A549 (cell line): ENCODE results near the gene MTX2. TPM values are rescaled to one million over a fixed set of nuclear protein-coding genes. Genes with fewer than 3 reads are reported as not detected.

Experiments
- ATAC-seq, 2 experiments: fragments of 200-7000 bp in 1 of 2; fragments of >200 bp in 1 of 2; cut with Nextera tagmentation in 1 of 2; cut with Tn5 transposase in 1 of 2; 3 replicates each; pipeline versions ENCODE4 v1.8.0 to v1.9.1; 2018 to 2020; ENCODE audit warnings: mild to moderate bottlenecking in 1 of 2, moderate library complexity in 1 of 2
- CTCF ChIA-PET: fragments of 300-600 bp; sonication (Branson Sonifier 250); formaldehyde crosslinking; extraction: SDS; loops from one replicate; lab custom pipeline; 2021; ENCODE audit warnings: antibody characterized with exemption, inconsistent platforms; lab: Yijun Ruan, JAX
- POLR2A ChIA-PET: fragments of 350-600 bp; formaldehyde crosslinking; extraction: SDS; loops from one replicate; lab custom pipeline; 2021; ENCODE audit warnings: antibody characterized with exemption, inconsistent platforms; lab: Yijun Ruan, JAX
- DNase-seq, 2 experiments: peaks; one replicate each; pipeline versions ENCODE4 v3.0.0 to v3.0.0-alpha.2; 2011 to 2016; ENCODE audit warnings: low read depth in 1 of 2, low spot score in 1 of 2
- FAIRE-seq: peaks from 2 replicates; lab custom pipeline; 2011; peaks lifted over from hg19 to GRCh38; lab: Jason Lieb, UNC
- H3K27ac ChIP-seq, 2 experiments: fragments of >200 bp; sonication (Bioruptor Twin); formaldehyde crosslinking; 3 replicates each; pipeline ENCODE4 v1.5.1; 2016 to 2017
- H3K4me1 ChIP-seq: fragments of >200 bp; sonication (Bioruptor Twin); formaldehyde crosslinking; 3 replicates; pipeline ENCODE4 v1.6.1; 2016
- H3K4me2 ChIP-seq: fragments of >200 bp; sonication (Bioruptor Twin); formaldehyde crosslinking; 3 replicates; pipeline ENCODE4 v1.6.1; 2016
- H3K4me3 ChIP-seq: fragments of >200 bp; sonication (Bioruptor Twin); formaldehyde crosslinking; 3 replicates; pipeline ENCODE4 v1.5.1; 2016
- H3K9me3 ChIP-seq: fragments of >200 bp; sonication (Bioruptor Twin); formaldehyde crosslinking; 3 replicates; pipeline ENCODE4 v1.6.1; 2016
- ATOH8 ChIP-seq: fragments of 250-450 bp; sonication (Bioruptor Pico); IDR thresholded peaks from 2 replicates; pipeline ENCODE4 v1.5.0; 2020; ENCODE audit warnings: low read depth, mild to moderate bottlenecking, moderate library complexity
- BCL3 ChIP-seq: fragments of >200 bp; sonication (Bioruptor Twin); formaldehyde crosslinking; IDR thresholded peaks from 3 replicates; pipeline ENCODE4 v1.6.1; 2016
- CBX8 ChIP-seq: fragments of 200-600 bp; sonication (generic); IDR thresholded peaks from 2 replicates; pipeline ENCODE4 v1.6.1; 2016
- CEBPB ChIP-seq, 2 experiments: fragments of >200 bp in 1 of 2; sonication (Bioruptor Twin) in 1 of 2; formaldehyde crosslinking in 1 of 2; IDR thresholded peaks; 2 replicates each; pipeline ENCODE4 v1.6.1; 2012 to 2016
- E2F6 ChIP-seq: IDR thresholded peaks from 2 replicates; pipeline ENCODE4 v1.6.1; 2012; ENCODE audit warnings: low read depth, borderline replicate concordance
- ELK1 ChIP-seq: fragments of 150-350 bp; IDR thresholded peaks from 2 replicates; pipeline ENCODE4 v1.6.1; 2014; ENCODE audit warnings: low read depth, mild to moderate bottlenecking, low read length
- FOSB ChIP-seq: fragments of 250-450 bp; sonication (Bioruptor Pico); IDR thresholded peaks from 2 replicates; pipeline ENCODE4 v1.5.0; 2020; ENCODE audit warnings: mild to moderate bottlenecking, moderate library complexity
- FOSL2 ChIP-seq, 2 experiments: fragments of 450-650 bp in 1 of 2; fragments of >200 bp in 1 of 2; sonication (Bioruptor Twin) in 1 of 2; formaldehyde crosslinking; IDR thresholded peaks; 2 replicates each; pipeline versions ENCODE4 v1.5.0 to v1.6.1; 2016 to 2020; ENCODE audit warnings: mild to moderate bottlenecking in 1 of 2, moderate library complexity in 1 of 2
- FOXS1 ChIP-seq: fragments of 250-450 bp; sonication (Bioruptor Pico); IDR thresholded peaks from 2 replicates; pipeline ENCODE4 v1.5.0; 2020; ENCODE audit warnings: mild to moderate bottlenecking, moderate library complexity
- GATA3 ChIP-seq: IDR thresholded peaks from 2 replicates; pipeline ENCODE4 v1.6.1; 2012; ENCODE audit warnings: borderline replicate concordance
- HEYL ChIP-seq: fragments of 250-450 bp; sonication (Bioruptor Pico); IDR thresholded peaks from 2 replicates; pipeline ENCODE4 v1.8.0; 2021; ENCODE audit warnings: mild to moderate bottlenecking, moderate library complexity
- HOXA7 ChIP-seq: fragments of 250-450 bp; sonication (Bioruptor Pico); IDR thresholded peaks from 2 replicates; pipeline ENCODE4 v1.5.0; 2020; ENCODE audit warnings: mild to moderate bottlenecking, moderate library complexity
- HOXB13 ChIP-seq: fragments of 250-450 bp; sonication (Bioruptor Pico); IDR thresholded peaks from 2 replicates; pipeline ENCODE4 v1.5.0; 2020; ENCODE audit warnings: low read depth, mild to moderate bottlenecking, moderate library complexity
- HOXB5 ChIP-seq: fragments of 250-450 bp; sonication (Bioruptor Pico); IDR thresholded peaks from 2 replicates; pipeline ENCODE4 v1.5.0; 2020; ENCODE audit warnings: mild to moderate bottlenecking, moderate library complexity
- JUN ChIP-seq, 2 experiments: fragments of >200 bp; sonication (Bioruptor Twin); formaldehyde crosslinking; IDR thresholded peaks; 2 replicates in 1 of 2; 3 replicates in 1 of 2; pipeline ENCODE4 v1.6.1; 2016 to 2017
- JUNB ChIP-seq: fragments of >200 bp; sonication (Bioruptor Twin); formaldehyde crosslinking; IDR thresholded peaks from 2 replicates; pipeline ENCODE4 v1.6.1; 2016
- MAX ChIP-seq: IDR thresholded peaks from 2 replicates; pipeline ENCODE4 v1.6.1; 2012
- MAZ ChIP-seq: fragments of 150-350 bp; IDR thresholded peaks from 2 replicates; pipeline ENCODE4 v1.6.1; 2014; ENCODE audit warnings: antibody characterized with exemption, low read depth, low read length, borderline replicate concordance
- NR3C1 ChIP-seq: fragments of >200 bp; sonication (Bioruptor Twin); formaldehyde crosslinking; IDR thresholded peaks from 3 replicates; pipeline ENCODE4 v1.6.1; 2017
- PHF8 ChIP-seq: fragments of 200-600 bp; sonication (generic); IDR thresholded peaks from 2 replicates; pipeline ENCODE4 v1.6.1; 2016; ENCODE audit warnings: low read depth, mild to moderate bottlenecking, antibody characterized with exemption, moderate library complexity, borderline replicate concordance
- POLR2AphosphoS2 ChIP-seq: conservative IDR thresholded peaks from 2 replicates; pipeline ENCODE4 v1.6.1; 2012; ENCODE audit warnings: low read length, improper control_type of control experiment, inconsistent platforms
- RARB ChIP-seq: fragments of 250-450 bp; sonication (Bioruptor Pico); IDR thresholded peaks from 2 replicates; pipeline ENCODE4 v1.8.0; 2021; ENCODE audit warnings: mild to moderate bottlenecking, moderate library complexity
- RCOR1 ChIP-seq: fragments of 150-350 bp; IDR thresholded peaks from 2 replicates; pipeline ENCODE4 v1.6.1; 2014; ENCODE audit warnings: antibody characterized with exemption, low read length, low read depth
- RFX5 ChIP-seq: fragments of 450-650 bp; IDR thresholded peaks from 2 replicates; pipeline ENCODE4 v1.7.1; 2014; ENCODE audit warnings: antibody characterized with exemption, mild to moderate bottlenecking, moderate library complexity
- SMC3 ChIP-seq: fragments of >200 bp; sonication (Bioruptor Twin); formaldehyde crosslinking; IDR thresholded peaks from 3 replicates; pipeline ENCODE4 v1.6.1; 2018; ENCODE audit warnings: inconsistent platforms
- SREBF2 ChIP-seq: fragments of 450-650 bp; IDR thresholded peaks from 2 replicates; pipeline ENCODE4 v1.6.1; 2014; ENCODE audit warnings: mild to moderate bottlenecking, moderate library complexity
- ZC3H11A ChIP-seq: fragments of 450-650 bp; IDR thresholded peaks from 2 replicates; pipeline ENCODE4 v1.6.1; 2014; ENCODE audit warnings: antibody characterized with exemption, mild to moderate bottlenecking
- WGBS: methylation state at CpG from one replicate; pipeline ENCODE4 v1.1.6; 2017; ENCODE audit errors: missing lambda C conversion rate; 5-methylcytosine and 5-hydroxymethylcytosine counted together
- polyA plus RNA-seq, 4 experiments: library from polyadenylated mRNA; depleted of rRNA in 3 of 4; stranded (reverse); fragments of >200 nt; fragmentation: RNase III in 1 of 4; extraction: RNeasy Plus Mini Kit Qiagen cat#74134 plus additional on column Dnase treatment in 1 of 4; gene quantifications; 2 replicates in 3 of 4; 3 replicates in 1 of 4; pipeline ENCODE4 v1.2.3, GENCODE V29; 2011 to 2017

MTX2 gene
- polyA plus RNA-seq, 2 of the 4 experiments (the other 2 are of a cell fraction): 56.9 to 81.8 TPM

GRCh38 chr2:176330612-176331011 is 61.4 kb downstream of the MTX2 start (continued):
- no peak for TF ChIP-seq ATOH8 (CRISPR knock-in tag)
- TF ChIP-seq, all 56 proteins: peak for 0

- no peak for TF ChIP-seq ELK1
- no peak for TF ChIP-seq BCL3
- no peak for TF ChIP-seq MAZ
- TF ChIP-seq MAX: no peak
- no peak for TF ChIP-seq RCOR1
- no peak for TF ChIP-seq PHF8
- no peak for TF ChIP-seq E2F6
- TF ChIP-seq POLR2AphosphoS2: no peak
- TF ChIP-seq SREBF2: no peak
- no peak for TF ChIP-seq HOXB13 (CRISPR knock-in tag)
- no peak for TF ChIP-seq CEBPB (IDR thresholded peaks at IDR 0.05)
- Histone ChIP-seq H3K4me2 (no peak overlapping the region), H3K9me3 (no peaks in the 10 kb centered on the region), H3K4me3 (no peak overlapping the region), H3K27ac (no peak overlapping the region), H3K4me1 (0 out of 3 replicates have a peak, but pooled peaks cover 4% of the 10 kb centered on the region)
- ChIA-PET POLR2A (no interaction called here), CTCF (interaction anchor here (1.1 kb wide), 1 partner anchor 321 kb away, joined by 6 read pairs; no protein-coding TSS in a partner anchor)
- ATAC-seq (no peak), FAIRE-seq (no peak), DNase-seq (no peak)
- WGBS: 100% methylated on average over 1 of the region's 1 CpG
These were observed 62.4 kb downstream of the MTX2 start for GRCh38 chr2:176331646-176332045.

GRCh38 chr2:176334729-176335128 is 65.5 kb downstream of the MTX2 start:
- CTCF ChIA-PET: interaction anchor here (0.5 kb wide), 1 partner anchor 25 kb away, joined by 3 read pairs; no protein-coding TSS in a partner anchor
- FAIRE-seq (no peak), ATAC-seq (no peak), DNase-seq (no peak)
- TF ChIP-seq JUN (IDR thresholded peaks at IDR 0.05) (no peak), CBX8 (no peak), HOXA7 (no peak), ZC3H11A (no peak), HEYL (CRISPR knock-in tag) (no peak), PHF8 (no peak), CEBPB (IDR thresholded peaks at IDR 0.05) (no peak), FOXS1 (CRISPR knock-in tag) (no peak), NR3C1 (no peak), JUNB (no peak), RARB (CRISPR knock-in tag) (no peak), HOXB13 (CRISPR knock-in tag) (no peak), RFX5 (no peak), FOSL2 (IDR thresholded peaks at IDR 0.05) (no peak), FOSL2 (CRISPR knock-in tag; IDR thresholded peaks at IDR 0.05) (no peak), HOXB5 (CRISPR knock-in tag) (no peak), SMC3 (no peak), FOSB (CRISPR knock-in tag) (no peak), GATA3 (no peak)
- POLR2A ChIA-PET: no interaction called here
- H3K27ac ChIP-seq: no peak overlapping the region
- H3K9me3 ChIP-seq: no peaks in the 10 kb centered on the region
- H3K4me2 ChIP-seq: no peak overlapping the region
- no peaks in the 10 kb centered on the region for H3K4me1 ChIP-seq
- WGBS: 91% methylated on average over 1 of the region's 1 CpG
- no peak overlapping the region for H3K4me3 ChIP-seq
